OCI-LY1 (cell line): ENCODE data around the gene AGAP2.
"Not testable (repeated sequence)": the region's sequence is repeated elsewhere in the genome, so short reads cannot be mapped to it uniquely, and the experiment has no call there.

Experiments used
- EZH2 ChIP-seq: fragments of 200-600 bp; sonication (generic), shearing (Covaris generic); IDR thresholded peaks from 2 replicates; pipeline ENCODE4 v1.8.0; 2017; ENCODE audit warnings: borderline replicate concordance, mixed run types, mild to moderate bottlenecking, antibody characterized with exemption, low read length, moderate library complexity, mixed read lengths
- TF ChIP-seq, protein P1 (sequence below): fragments of 200-600 bp; sonication (generic), shearing (Covaris generic); IDR thresholded peaks from 2 replicates; pipeline ENCODE4 v1.5.1; 2017; ENCODE audit warnings: mild to moderate bottlenecking, antibody characterized with exemption, low read length, moderate library complexity, mixed read lengths

DNA sequence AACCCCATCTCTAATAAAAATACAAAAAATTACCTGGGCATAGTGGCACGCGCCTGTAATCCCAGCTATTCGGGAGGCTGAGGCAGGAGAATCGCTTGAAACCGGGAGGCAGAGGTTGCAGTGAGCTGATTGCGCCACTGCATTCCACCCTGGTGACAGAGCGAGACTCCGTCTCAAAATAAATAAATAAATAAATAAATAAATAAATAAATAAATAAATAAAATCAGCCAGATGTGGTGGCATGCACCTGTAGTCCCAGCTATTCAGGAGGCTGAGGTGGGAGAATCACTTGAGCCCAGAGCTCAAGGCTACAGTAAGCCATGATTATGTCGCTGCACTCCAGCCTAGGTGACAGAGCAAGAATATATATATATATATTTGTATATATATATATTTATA is 60.6 kb downstream of the AGAP2 start:
- TF ChIP-seq, protein P1, sequence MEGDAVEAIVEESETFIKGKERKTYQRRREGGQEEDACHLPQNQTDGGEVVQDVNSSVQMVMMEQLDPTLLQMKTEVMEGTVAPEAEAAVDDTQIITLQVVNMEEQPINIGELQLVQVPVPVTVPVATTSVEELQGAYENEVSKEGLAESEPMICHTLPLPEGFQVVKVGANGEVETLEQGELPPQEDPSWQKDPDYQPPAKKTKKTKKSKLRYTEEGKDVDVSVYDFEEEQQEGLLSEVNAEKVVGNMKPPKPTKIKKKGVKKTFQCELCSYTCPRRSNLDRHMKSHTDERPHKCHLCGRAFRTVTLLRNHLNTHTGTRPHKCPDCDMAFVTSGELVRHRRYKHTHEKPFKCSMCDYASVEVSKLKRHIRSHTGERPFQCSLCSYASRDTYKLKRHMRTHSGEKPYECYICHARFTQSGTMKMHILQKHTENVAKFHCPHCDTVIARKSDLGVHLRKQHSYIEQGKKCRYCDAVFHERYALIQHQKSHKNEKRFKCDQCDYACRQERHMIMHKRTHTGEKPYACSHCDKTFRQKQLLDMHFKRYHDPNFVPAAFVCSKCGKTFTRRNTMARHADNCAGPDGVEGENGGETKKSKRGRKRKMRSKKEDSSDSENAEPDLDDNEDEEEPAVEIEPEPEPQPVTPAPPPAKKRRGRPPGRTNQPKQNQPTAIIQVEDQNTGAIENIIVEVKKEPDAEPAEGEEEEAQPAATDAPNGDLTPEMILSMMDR, result not testable (repeated sequence)
- not testable (repeated sequence) for TF ChIP-seq EZH2
